LHCN-M2 (cell line): Measurements from ENCODE around the gene NGDN. TPM values are rescaled to one million over a fixed set of nuclear protein-coding genes. Genes with fewer than 3 reads are reported as not detected.

ENCODE experiments used
- DNase-seq: peaks from one replicate; pipeline ENCODE4 v3.0.0-alpha.2; 2012; ENCODE audit warnings: low read depth
- total RNA-seq: library from RNA; depleted of rRNA; stranded (reverse); fragments of >200 nt; gene quantifications from 2 replicates; pipeline ENCODE4 v1.2.3, GENCODE V29; 2014

The NGDN gene
- total RNA-seq, 1 experiment from 2014 or later: 41.3 TPM

DNA sequence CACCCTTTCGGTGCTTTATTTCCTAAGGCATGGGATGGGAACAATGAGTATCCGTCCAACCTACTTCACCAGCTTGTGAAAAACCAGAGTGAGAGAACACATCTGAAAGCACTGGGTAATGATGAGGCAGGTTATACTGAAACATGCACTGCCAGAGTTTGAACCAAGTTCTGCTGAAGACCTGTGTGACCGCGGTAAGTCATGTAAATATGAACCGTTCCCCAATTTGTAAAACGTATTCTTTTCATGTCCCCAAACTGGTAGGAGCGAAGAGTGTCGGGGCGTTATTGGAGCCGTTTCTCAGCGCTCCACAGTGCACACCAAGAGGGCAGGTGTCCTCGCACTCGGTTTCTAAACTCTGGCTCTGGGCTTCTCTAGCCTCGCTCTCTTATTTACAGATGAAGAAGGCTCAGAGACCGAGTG lies 788 bp upstream of the NGDN start:
- DNase-seq: no peak

DNA sequence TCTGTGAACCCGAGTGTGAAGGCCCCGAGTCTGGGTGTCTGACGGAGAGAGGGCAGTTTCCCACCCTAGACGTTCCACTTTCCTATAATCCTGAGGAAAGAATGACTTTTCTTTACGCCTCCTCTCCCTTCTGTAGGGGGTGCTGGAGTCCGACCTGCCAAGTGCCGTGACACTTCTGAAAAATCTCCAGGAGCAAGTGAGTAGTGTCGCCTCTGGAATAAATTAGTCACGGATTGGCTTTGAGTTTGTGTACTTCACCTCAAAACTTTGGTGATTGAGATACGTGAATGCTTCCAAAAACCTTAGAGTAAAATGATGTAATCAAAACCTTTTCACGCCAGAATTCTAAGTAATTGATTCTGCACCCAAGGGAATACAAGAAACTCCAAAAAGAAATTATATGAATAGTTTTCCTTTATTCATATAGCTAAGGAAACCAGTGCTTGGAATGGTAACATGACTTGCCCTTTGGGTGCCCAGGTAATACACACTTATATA lies 452 bp downstream of the NGDN start:
- no peak for DNase-seq

DNA sequence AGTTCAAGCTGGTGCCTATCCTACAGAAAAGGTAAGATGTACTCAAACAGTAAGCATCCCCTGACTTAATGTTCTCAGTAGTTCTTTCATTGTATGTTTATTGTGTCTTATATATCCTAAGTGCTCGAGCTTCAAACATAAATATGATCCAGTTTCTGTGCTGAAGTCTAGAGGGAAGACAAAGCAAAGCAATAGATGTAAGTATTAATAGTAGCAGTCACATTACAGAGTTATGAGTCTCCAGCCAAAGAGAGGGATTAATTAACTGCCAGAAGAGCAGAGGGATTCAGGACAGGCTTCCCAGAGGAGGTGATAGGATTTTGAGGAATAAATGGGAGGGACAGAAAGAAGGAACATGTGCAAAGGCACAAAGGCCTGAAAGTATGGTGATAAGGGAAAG lies 1.4 kb downstream of the NGDN start:
- no peak for DNase-seq

DNA sequence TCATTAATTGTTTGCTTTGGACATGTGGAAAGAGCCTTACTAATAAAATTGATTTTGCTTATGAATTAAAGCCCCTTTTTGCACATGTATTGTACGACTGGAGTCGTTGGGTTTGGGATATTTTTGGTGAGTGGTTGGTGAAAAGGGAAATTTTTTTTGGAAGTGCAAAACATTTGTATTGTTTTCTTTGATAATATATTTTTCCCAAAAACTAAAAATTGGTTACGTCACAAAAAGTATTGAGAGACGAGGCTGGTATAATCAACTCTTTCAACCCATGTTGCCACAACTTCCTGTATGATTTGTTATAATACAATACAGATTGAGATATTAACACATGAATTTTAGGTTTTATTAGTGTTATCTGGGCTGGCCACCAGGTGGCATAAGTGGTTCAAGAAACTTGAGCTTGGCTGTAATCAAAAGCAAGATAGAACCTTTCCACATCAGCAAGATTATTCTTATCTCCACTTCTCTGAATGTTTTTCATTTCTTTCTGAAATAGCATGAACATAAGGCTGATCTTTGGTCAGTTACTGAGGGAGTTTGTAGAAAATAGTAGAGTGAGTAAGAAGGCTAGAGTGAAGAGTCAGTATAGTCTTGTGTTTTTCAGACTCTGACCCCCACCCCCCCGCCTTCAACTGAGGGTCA lies 8.7 kb downstream of the NGDN start:
- peak; percentile 52 for DNase-seq

DNA sequence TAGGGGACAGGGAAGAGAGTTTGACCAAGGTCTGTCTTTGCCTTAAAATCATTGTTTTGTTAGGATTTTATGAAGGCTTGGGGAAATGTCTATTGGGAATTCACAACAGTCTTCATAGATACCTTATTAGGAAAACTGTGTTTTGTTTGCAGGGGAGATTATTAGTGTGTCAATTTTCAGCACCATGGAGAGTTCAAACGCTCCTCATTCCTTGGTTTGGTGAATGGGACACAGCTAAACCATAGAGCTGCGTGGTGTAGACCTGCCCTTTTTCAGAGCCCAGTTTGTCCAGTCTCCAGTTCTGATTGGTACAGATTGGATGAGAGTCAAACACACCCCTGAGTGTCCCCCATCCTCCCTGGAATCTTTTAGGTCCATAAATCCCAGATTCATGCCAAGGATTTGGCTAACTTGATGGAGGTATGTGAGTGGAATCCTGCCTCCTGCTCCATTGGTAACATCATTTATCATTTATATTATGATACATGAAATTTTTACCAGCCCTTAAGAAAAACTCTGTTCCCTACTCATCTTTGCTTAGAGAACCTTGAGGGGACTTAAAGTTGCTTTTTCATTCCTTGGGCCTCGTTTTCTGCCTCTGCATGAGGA lies 12.0 kb downstream of the NGDN start:
- DNase-seq: peak; percentile 34

DNA sequence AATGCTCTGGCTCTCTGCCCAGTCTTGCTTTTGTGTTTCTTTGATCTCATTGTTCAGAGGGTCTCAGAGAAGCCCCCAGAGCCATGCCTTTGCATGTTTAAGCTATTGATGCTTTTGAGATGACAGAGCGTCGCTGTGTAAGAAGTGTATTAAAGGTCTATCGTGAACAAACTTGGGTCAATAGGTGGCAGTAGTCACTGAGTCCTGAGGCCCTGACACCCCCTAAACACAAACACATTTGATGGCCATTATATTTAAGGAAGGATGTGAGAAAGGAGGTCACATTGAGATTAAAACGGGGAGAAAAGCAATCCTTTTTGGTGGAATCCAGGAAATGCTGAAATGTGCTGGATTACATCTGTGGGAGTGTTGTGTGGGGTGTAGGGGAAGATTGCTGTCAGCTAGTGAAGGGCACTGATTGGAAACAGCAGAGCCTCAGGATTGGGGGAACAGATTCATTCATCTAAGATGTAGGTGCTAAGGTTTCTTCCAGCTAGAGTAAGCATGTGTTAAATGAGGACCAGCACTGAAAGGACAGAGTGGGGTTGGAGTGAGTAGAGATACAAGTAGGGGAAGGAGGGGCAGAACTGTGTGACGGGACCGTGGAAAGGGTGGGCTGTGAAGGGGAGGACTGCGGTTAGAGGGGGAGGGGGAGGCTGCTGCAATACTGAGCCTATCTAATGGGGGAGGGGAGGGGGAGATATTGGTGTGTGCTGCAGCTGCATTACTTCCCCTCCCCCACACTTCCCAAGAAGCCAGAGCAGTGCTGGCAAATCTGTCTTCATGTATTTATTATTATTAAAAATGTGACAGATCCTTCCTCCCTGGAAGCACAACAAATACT lies 12.7 kb downstream of the NGDN start:
- no peak for DNase-seq

DNA sequence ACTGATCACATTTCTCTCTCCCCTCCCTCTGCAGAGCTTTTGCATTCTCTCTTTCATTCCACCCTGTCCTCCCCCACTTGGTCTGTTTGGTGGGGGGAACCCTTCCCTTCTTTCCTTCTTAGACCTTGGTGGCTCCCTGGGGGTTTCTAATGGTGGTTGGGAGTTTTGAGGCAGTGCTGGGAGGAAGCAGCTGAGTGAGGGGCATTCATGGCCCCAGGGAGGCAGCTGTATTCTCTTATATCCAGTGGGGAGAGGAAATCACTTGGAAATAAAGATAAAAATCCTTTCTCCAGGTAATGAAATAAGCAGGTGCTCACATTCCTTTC lies 13.3 kb downstream of the NGDN start:
- DNase-seq: no peak

DNA sequence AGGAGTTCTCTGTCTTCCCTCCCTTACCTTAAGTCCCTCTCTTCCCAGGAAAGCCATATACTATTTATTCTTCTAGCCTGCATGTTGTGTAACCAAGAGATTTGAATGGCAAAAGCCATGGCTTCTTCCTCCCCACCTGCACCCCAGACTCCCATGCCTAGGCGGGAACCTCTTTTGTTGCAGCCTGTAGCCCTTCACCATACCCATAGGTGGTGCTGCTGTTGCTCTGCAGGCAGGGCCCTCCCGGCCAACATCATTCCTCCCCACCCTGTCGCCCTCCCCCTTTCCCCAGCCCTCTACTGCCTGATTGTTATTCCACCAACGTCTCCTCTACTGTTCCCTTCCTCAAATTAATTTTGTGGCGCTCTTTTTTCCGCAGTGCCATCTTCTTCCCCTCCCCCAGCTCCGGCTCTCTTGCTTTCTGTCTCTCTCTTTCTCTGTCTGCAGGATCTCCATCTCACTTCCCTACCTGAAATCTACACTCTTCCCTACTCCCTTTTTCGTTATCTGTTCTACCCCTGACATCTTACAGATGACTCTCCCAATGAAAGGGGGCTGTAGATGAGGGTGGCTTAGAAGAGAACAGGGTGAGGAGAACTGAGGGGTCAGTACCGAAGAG lies 13.8 kb downstream of the NGDN start:
- DNase-seq: no peak

DNA sequence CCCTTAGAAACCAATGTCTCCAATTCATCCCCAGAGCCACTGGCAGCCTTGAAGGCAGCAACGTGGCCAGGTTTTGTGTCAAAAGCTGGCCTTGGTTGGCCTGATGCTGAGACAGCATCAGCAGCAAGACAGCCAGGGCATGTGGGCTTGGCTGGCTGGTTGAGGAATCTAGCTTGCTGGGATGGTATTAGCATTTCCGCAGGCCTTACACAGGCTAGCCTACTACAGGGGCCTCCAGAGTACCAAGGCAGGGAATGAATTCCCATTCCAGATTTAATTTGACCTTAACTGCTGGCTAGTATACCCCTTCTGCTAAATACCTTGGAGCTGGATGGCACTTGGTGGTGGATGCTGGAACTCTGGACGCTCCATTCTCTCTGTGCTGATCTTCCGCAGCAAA lies 15.8 kb downstream of the NGDN start:
- DNase-seq: no peak

DNA sequence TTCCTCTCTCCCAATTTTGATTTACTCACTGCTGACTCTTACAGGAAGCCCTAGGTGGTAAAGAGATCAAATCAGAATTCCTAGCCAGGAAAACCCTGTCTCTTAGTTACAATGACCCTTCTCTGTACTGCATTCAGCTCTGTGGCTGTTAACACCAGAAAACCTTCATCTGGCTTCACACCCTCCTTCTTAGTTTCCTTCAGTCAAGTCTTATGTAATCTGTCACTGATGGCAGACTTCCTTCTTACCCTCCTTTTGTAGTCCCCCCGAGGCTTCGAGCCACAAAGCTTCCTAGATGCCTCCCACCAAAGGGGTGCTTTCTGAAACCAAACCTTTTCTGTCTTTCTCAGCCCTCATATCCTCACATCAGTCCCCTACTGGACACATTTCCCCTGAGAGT lies 16.5 kb downstream of the NGDN start:
- no peak for DNase-seq

DNA sequence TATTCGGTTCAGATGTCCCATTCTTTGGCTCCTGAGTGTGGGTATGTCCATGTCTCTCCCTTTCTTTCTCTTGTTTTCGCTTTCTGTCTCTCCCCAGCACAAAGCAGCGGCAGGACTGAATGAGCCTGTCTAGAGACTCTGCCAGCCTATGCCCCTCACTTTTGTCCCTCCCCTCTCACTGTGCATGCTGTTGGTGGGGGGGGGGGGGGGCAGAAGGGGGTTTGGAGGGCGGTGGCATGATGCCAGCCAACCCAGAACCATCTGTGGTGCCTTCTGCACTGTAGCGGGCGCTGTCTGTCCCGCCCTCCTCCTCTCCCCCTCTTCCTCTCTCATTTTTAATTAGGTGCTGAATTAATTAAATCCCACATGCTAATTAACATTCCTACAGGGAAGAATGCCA lies 17.7 kb downstream of the NGDN start:
- no peak for DNase-seq

DNA sequence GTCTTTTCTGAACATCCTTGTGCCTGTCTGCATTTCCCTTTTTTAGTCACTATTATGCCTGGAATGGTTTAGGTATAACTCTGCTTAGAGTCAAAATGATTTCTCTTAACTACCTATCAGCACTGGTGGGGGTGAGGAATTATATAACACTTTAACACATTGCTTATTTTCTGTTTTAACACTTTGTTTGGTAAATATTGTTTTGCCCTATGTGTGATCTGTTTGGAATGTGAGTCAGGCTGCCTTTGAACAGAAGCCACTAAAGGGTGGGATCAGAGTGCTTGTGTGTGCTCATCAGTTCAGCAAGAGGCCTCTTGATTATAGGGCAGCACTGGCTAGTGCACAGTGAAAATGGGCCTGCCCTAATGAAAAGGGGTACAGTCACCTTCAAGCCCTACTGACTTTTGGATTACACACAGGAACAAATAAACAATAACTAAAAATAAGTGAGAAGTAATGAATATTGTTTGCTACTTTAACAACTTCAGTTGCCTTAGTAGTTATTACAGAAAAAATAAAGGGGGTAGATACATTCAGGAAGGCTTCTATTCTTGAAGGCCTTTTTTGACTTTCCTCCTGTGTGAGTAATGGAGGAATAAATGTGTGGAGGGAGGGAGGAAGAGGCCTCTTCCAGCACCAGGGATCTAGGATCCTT lies 23.2 kb downstream of the NGDN start:
- peak; percentile 15 for DNase-seq

DNA sequence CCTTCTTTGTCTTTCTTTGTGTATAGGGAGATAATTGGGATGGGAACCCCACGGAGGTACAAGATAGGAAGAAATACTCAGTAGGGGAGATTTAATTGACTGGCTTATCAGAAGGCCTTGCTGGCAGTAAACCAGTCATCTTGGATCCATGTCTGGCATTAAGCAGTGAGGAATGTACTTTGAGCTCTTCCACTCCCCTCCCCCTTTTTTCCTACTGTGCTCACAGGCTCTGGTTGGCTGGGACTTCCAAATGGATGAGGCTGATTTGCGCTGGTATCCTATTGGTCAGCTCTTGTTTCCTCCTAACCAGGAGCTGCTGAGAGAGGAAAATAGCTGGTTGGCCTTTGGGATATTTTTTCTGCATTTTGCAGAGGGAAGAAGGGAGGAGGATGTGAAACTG lies 24.7 kb downstream of the NGDN start:
- DNase-seq: peak; percentile 18

DNA sequence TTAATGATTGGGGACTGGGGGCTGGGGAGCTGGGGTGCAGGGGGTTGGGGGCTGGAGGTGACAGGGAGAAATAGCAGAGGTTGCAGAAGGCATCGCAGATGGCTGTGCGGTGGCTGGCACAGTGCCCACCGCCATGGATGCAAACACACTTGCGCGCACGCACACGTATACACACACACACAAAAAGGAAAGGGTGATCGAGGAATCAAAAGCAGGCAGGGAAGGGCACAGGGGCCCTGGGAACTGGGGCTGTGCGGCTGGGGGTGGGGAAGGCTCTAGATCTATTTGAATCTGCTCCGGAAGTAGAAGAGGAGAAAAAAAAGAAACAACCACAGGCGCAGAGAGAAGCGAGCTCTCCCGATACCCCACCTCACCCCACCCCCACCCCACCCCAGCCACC lies 42.7 kb downstream of the NGDN start:
- DNase-seq: no peak

DNA sequence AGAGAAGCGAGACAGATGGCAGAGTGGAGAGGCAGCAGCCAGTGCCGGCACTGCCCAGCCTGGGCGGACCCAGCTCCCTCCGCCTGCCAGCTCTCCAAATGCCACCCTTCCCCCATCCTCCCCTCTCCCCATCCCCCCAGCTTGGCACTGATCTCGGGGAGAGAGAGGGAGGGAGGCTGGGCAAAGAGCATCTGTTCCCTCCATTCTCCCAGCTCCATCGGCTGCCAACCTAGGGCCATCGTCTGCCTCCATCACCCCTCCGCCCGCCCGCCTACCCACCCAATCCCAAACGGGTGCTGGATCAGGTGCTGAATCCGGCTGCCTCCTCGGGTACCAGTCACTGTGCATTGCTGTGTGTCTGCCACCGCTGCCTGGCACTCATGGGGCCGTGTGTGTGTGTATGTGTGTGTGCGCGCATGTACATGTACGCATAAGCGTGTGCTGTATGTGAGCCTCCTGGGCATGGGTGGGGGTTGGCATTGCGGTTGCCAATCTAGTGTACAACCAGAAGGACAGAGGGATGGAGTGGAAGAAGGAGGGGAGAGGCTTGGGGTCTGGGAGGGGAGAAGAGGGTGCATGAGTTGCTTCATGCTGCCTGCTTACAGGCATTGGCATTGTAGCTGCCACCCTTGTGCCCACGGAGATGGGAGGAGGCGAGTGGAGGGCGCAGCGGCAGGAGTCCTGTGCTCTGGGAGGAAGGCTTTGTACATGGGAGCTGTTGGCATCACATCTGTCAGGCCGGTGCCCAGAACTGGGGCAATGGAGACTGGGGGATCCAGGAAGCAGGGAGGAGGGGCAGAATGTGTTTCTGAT lies 43.7 kb downstream of the NGDN start:
- DNase-seq: no peak

DNA sequence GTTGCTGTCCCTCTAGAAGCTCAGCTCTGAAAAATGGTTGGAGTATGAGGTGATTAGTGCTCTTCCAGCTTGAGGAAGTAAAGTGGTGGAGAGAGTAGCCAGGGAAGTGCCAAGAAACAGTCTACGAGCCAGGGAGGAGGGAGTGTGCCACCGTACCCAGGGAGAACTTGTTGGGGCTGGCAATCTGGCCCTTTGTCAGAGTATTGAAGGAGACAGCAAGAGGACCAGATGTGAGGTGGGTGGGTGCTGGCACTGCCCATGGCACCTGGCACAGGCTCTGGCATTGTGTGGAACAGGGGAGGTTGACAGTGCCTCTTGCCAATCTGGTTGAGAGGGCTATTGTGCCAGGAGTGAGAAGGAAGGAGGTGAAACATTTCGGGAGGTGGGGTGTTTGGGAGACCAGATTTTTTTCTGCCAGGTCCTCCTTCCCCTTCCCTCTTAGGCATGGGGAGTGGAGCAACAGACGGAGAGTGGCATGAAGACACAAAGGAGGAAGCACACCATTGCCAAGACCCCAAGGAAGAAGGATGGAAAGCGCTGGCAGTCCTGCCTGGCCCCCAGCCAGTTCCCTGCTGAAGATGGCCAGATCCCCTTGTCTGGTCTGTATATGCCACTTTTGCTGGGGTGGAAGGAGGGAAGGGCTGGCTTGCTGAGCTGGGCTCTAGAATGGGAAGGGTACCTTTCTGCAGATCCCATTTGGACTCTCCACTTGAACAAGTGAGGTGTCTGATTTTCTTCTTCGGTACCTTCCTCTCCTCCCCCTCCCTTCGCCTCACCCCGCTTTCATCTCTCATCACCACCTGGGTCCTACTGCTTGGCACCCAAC lies 44.5 kb downstream of the NGDN start:
- DNase-seq: no peak

DNA sequence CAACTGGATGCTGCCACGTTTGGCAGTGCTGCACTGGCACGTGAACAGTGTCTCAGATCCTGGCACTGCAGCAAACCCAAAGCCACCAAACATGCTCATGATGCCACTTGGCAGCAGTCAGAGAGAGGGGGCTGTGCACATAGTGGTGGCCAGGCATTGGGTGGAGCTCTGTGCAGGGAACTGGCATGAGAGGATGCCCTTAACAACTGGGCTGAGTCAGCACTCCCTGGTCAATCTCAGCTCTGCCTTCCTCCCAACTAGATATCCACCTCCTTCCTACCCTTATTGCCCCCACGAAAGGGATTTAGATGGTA lies 45.1 kb downstream of the NGDN start:
- DNase-seq: no peak

DNA sequence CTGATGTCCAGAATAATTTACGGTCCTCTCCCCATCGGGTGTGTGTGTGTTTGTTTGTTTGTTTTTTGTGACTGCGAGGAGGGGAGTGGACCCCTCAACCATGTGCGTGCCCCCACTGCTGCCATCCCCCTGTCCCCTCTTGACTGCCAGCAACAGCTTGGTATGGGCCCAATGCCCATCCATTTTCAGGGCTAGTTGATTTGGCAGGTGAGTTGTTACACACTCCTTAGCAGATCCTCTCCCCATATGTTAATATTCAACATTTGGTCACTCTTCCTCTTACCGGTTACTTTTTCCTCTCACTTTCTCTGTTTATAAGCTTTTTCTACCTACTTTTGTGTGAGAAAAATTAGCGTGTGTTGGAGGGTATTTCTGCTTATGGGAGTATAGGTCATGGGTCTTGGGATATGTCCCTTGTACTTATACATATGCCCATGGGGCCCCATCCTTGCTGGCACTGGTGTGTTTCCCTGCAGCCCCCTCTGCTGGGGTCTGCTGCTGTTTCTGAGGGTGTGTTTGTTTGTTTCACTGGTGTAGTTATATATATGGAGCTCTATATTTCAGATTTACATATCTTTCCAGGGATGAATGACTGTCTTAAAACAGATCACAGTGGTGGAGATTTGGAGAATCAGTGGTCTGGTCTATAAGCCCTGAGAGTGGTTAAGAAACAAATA lies 48.3 kb downstream of the NGDN start:
- no peak for DNase-seq

DNA sequence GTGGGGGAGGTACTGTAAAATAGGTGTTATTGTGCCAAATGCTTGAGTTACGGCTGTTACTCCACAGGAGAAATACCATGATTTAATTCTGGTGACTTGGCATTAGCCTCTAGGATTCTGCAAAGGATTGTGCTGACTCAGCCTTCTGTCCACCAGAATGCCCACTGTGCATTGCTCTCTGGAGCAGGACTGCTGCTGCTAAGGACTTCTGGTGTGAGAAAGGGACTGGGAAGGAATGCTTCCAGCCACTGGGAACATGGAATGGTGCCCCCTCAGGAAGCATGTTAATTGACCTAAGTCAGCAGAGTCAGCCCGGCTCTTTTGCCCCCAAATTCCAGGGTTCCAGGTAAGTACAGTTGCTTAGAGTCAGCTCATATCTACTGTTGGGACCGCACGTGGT lies 49.2 kb downstream of the NGDN start:
- DNase-seq: no peak
